GM12872 (cell line): Measurements from ENCODE around the gene CSN1S1.

Experiments
- CTCF ChIP-seq: IDR thresholded peaks from 3 replicates; pipeline ENCODE4 v1.5.1; 2011; ENCODE audit warnings: low read depth, mild to moderate bottlenecking, low read length, moderate library complexity; ENCODE audit not compliant: insufficient read depth

Gene CSN1S1

DNA sequence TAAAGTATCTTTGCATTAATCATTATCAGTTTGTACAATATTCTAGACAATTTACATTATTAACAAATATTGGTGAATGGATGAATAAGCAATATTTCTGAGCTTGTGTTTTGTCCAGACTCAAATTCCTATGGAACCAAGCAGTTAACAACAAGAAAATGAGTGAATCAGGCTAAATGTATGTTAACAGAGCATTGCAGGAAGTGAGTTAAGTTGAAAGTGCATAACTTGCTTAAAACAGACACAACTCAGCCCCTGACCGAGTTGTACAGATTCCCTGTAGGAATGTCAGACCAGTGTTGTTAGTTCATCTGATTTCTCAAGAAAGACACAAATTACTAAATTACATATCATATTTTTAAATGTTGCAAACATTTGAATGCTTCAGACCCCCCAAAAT, 23.7 kb upstream of the CSN1S1 start:
- TF ChIP-seq CTCF, result no peak

GRCh38 chr4:69909195-69909594, 21.7 kb upstream of the CSN1S1 start:
- TF ChIP-seq CTCF, result no peak

DNA sequence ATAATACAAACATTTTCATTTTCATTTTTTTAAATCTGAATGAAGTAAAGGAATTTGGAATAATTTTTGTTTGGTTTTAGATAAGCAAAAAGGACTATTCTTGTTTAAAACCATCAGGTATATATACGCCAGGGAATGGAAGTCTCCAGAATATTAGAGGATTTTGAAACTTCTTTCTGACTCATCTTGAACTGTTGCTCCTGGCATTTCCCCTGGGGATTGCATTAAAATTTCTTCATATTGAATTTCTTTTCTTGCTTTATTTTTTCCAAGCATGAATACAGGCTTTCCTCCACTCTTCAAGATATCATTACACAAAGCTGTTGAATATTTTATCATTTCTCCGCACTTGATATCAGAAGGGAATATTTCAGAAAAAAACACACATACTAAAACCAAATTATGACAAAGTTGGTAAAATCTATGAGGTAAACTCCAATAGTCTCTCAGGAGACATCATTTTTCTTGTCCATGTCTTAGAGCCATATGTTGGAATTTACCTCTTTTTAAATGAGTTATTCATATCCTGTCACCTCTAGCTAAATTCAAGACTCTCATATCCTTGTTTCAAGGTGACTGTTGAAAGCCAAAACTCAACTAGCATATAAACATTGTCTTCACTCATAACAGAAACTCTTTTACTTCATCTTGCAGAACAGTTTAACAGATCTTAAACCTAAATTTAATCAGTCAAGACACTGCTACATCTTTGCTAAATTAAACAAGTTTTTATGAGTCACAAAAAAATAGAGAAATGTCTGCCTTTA, 20.7 kb upstream of the CSN1S1 start:
- no peak for TF ChIP-seq CTCF

DNA sequence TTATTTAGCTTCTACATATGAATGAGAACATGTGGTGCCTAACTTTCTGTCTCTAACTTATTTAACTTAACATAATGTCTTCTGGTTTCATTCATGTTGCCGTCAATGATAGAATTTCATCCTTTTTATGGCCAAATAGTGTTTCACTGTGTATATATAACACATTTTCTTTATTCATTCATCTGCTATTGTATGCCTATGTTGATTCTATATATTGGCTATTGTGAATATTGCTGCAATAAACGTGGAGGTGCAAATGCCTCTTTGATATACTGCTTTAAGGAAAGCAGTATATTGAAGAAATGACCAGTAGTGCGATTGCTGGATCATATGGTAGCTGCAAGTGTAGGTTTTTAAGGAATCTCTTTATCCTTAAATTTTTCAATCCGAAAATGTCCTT, 10.0 kb upstream of the CSN1S1 start:
- TF ChIP-seq CTCF, result no peak

- TF ChIP-seq CTCF, result no peak
These were observed 3.3 kb downstream of the CSN1S1 start for GRCh38 chr4:69934150-69934549.

GRCh38 chr4:69936566-69936965, 5.7 kb downstream of the CSN1S1 start:
- TF ChIP-seq CTCF, result no peak

DNA sequence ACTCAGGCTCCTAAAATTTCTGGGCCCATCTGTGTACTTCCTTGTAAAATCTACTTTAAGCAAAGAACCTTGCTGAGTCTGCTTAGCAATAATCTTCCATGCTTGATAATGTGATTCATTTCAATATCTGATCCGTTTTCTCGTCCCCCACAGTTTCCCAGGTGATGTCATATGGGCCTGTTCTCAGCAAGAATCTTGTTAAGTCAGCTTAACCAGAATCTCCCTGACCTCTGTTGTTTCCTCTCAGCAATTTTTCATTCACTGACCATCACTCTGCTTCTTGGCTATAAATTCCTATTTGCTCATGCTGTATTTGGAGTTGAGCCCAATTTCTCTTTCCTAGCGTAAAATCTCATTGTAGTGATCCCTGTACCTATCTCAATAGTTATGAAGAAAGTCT, 20.7 kb downstream of the CSN1S1 start:
- TF ChIP-seq CTCF, result no peak
